Measurements from ENCODE around the gene MANBA.
"Not testable (repeated sequence)": the region's sequence is repeated elsewhere in the genome, so short reads cannot be mapped to it uniquely, and the experiment has no call there.

MANBA gene

DNA sequence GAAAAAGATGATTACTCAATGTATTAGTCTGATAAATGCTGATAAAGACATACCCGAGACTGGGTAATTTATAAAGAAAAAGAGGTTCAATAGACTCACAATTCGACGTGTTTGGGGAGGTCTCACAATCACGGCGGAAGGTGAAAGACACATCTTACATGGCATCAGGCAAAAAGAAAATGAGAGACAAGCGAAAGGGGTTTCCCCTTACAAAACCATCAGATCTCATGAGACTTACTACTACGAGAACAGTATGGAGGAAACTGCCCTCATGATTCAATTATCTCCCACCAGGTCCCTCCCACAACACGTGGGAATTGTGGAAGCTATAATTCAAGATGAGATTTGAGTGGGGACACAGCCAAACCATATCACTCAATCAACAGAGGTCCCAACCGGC, 141.7 kb downstream of the MANBA start:
- not testable (repeated sequence) for DNase-seq

DNA sequence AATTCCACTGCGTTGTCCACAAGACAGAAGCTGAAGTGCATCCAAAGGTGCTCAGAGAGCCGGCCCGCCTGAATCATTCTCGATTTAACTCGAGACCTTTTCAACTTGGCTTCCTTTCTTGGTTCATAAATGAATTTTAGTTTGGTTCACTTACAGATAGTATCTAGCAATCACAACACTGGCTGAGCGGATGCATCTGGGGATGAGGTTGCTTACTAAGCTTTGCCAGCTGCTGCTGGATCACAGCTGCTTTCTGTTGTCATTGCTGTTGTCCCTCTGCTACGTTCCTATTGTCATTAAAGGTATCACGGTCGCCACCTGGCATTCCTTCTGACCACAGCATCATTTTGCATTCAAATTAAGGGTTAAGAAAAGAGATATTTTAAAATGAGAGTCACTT, 144.1 kb downstream of the MANBA start:
- no peak for DNase-seq

GRCh38 chr4:102614801-102615200, 146.0 kb downstream of the MANBA start:
- no peak for DNase-seq

DNA sequence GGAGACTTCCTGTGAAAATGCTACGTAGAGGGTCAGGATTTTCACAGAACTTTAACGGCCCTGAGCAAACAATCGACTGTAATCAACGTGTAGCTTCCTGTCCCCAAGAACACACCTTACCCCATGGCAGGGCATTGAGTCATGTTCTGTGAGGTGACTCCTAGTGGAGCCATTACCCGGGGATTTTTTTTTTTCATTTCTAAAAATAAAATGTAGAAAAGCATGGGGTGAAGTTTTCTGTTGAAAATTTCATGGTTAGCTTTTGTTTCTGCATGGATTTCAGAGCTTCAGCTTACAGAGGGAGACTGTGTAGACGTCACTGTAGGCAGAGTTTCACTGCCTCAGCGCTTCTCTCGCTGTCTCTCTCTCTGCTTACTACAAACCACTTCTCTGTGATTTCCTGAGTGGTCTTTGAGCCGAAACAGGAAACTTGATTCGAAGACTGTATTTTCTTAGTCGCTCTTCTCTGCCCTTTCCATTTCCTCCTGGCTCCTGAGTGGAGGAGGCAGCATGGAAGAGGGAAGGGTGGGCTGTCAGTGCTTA, 147.9 kb downstream of the MANBA start:
- DNase-seq, result no peak

DNA sequence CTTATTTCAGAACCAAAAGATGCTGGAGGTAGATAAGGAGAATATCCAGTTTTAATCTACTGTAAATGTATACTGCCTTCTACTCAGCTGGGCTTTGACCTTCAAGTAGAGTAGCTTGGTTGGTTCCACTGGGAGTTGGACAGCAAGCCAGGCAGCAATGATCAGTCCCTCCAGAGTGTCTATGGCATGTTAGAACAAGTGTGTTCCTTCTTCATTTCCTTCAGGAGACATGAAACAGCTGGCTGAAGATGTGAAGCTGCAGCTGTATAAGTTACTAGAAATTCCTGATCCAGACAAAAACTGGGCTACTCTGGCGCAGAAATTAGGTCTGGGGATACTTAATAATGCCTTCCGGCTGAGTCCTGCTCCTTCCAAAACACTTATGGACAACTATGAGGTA, 148.6 kb downstream of the MANBA start:
- no peak for DNase-seq

- DNase-seq, result no peak
Observed at GRCh38 chr4:102610476-102610875, 150.3 kb downstream of the MANBA start.

GRCh38 chr4:102610007-102610406, 150.8 kb downstream of the MANBA start:
- DNase-seq, result no peak

DNA sequence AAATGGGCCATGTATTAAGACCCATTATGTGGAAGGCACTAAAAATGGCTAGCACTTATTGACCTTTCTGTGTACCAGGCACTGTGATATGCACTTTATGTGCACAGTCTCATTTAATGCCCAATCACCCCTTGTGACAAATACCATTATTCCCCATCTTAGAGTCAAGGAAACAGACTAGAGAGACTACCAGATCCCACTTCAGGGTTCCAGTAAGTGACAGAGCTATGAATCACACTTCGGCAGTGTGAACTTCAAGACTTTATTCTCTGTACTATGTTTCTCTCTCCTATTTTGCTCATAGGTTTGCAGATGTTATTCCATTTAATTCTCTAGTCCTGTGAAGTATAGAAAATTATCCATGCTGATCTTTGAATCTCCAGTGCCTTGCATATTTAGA, 152.6 kb downstream of the MANBA start:
- DNase-seq, result no peak

DNA sequence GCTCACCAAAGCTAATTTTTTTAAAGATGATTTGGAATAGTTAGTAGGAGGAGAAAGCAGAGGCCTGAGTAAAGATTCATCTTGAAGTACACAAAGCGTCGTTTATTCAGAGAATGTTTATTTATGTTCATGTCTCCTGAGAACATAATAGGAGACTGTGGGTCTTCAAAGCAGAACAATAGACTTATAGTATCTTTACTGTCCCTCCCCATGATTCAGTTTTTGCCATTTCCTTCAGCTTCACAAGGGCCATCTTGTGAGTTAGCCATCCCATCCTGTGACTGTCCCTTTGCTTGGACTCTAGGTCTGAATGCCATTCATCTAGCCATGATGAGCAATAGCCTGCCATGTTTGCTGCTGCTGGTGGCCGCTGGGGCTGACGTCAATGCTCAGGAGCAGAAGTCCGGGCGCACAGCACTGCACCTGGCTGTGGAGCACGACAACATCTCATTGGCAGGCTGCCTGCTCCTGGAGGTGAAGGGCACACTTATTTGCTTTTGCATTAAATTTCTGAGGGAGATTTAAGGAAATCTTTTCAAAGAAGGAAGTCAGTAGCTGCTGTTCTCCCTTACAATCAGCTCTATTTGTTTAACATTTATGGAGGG, 153.8 kb downstream of the MANBA start:
- DNase-seq, result no peak

DNA sequence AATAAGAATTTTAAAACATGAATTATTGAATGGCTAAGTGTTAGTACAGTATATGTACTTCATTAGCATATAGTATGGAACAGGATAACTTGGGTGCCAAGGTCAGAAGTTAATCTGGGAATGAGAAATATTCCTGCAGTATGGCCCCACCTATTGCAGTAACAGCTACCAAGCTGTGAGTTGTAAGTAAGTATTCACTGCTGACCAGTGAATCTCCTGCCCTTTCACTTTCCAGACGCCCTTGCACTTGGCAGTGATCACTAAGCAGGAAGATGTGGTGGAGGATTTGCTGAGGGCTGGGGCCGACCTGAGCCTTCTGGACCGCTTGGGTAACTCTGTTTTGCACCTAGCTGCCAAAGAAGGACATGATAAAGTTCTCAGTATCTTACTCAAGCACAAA, 154.5 kb downstream of the MANBA start:
- no peak for DNase-seq

GRCh38 chr4:102604222-102604940, 156.4 kb downstream of the MANBA start:
- DNase-seq, result no peak

GRCh38 chr4:102601586-102602227, 159.1 kb downstream of the MANBA start:
- DNase-seq, result no peak

GRCh38 chr4:102600689-102601088, 160.1 kb downstream of the MANBA start:
- no peak for DNase-seq

DNA sequence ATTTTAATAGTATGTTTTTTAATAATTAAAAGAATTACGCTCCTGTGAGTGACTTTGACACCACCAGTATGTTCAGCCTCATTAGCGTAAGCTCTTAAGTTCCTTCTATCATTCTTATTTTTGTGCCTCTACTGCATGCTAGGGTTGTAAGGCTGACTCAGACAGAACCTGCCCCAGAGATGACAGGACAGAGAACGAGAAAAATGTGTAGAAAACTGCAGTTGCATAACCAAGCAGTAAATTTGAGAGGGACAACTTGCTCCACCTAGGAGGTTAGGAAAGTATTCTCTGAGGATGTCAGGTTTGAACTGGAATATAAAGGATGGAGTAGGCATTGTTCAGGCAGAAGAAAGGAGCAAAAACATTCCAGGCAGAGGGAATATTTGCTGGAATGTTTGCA, 160.9 kb downstream of the MANBA start:
- no peak for DNase-seq

DNA sequence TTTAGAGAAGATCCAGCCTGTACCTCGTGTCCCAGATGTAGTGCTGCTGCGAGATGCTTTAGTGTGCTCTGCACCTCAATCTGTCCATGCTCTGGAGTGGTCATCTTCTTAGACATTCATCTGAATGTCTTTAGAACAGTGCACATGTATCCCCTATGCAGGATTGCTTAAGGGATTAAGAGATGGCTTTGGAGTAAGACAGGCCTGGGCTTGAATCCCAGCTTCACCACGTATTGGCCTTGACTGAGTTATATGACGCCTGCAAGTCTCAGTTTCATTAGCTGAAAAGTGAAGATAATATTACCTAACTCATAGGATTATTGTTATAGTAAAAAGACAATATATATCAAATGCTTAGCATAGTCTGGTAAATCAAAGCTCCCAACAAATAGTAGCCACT, 161.3 kb downstream of the MANBA start:
- no peak for DNase-seq

DNA sequence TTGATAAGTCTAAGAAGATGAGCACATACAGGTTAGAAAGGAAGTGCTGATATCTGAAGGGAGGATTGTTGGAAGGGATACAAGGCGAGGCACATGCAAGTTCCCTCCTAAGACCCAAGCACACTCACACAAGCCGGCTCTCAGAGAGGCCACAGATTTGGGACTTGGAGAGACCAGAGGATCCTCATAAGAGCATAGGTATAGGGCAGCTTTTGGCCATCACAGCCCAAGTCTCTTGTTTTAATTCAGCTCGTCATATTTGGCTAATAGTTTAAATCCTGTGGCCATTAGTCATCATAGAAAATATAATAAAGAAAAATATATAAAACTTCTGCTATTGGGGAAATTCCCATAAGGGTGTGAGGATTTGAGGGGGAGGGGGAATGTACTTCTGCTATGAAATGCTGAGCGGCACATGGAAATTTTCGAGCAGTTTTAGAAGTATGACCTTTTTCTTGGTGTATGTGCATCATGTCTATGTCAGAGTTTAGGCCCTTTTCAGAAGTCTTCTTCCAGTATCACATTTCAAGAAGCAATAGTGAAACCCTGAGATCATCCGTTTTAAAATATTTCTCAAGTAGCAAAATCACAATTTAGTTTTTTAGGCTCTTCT, 161.9 kb downstream of the MANBA start:
- DNase-seq, result no peak

DNA sequence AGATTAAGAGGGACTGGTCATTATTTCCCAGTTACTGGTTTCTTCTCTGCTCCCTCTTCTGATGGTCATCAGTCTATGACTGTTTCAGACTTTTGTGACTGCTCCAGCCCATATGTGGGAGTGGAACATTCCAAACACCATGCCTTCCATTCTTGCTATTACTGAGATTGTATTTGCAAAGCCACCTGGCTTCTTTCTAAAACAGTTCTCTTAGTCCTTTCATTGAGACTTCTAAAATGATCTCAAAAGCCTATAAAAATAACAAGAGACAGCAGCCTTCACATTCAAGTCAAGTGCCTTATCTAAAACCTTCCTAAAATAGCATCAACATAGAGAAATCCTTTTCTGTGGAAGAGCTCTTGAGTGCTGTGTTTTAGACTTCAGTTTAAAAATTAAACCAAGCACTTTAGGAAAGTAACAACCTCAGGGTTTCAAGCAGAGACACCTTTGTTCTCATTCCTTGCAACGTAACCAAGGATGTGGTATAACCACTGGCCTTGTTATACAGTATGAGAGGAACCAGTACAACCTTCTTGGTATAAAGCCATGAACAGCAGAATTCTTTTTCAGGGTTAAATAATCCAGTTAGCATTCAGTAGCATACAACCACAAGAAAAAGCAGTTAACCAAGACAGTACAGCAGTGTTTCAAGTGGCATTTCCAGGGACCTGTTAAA, 162.5 kb downstream of the MANBA start:
- no peak for DNase-seq

GRCh38 chr4:102596532-102596931, 164.2 kb downstream of the MANBA start:
- no peak for DNase-seq

GRCh38 chr4:102594000-102594399, 166.8 kb downstream of the MANBA start:
- DNase-seq, result no peak

DNA sequence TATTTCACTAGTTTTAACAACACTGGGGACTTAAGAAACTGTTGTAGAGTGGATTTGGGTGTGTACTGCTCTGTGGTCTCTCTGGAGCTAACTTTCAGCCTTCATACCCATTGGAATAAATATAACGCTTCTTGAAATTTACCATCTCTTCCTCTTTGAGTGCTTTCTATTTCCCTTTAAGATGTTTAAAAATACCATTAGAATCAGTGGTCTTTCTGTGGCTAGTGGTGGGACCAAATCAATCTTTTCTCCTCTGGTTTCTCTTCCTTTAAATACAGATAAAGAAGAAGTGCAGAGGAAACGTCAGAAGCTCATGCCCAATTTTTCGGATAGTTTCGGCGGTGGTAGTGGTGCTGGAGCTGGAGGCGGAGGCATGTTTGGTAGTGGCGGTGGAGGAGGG, 167.6 kb downstream of the MANBA start:
- no peak for DNase-seq

DNA sequence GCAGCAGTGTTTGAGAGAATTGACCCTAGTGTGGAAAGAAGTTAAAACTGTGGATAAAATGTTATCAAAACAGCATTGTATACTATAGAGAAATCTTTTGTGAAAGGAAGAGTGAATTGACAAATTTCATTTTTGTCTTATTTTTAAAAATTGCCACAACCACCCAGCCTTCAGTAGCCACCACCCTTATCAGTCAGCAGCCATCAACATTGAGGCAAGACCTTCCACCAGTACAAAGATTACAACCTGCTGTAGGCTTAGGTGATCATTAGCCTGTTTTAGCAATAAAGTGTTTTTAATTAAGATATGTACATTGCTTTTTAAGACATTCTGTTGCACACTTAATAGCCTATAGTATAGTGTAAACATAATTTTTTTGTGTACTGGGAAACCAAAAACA, 168.5 kb downstream of the MANBA start:
- peak; percentile 59 for DNase-seq

DNA sequence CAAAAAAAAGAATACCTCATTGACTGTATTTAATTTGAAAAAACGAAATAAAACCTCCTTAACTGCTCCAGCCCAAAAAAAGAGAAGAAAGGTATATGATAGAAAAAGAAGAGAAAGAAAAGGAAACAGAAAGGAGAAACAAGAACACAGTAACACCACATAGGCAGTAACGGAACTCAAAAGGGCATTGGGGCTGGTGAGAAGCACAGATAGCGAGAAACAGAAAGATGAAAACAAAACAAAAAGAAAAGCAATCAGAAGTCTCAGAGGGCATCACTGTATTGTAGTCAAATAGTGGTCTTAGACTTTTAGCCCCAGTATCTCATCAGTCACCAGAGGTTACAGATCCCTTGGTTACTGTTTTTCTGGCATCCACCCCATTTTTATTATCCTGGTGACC, 171.0 kb downstream of the MANBA start:
- DNase-seq, result no peak

DNA sequence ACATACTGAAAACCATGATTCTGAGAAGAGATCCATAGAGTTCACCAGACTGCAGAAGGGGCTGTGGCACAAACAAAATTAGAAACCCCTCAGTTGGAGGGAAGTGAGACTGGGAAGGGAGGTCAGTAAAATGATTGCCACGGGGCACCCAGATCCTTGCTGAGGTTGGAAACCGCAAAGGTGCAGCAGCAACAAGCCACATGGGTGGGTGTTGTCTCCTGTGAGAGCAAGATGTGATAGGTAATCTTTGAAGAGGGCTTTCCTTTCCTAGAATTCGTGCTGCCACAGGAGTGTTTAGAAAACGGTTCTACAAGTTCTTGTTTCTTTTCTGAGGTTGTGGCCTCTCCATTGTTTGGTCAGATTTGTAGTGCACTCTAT, 174.1 kb downstream of the MANBA start:
- no peak for DNase-seq

Data from hematopoietic multipotent progenitor cell treated with erythropoietin and hydrocortisone succinate and interleukin-3 and kit ligand, for 8 days (in vitro differentiated cells).